HepG2 (cell line): ENCODE results near the gene TBC1D20. TPM values are rescaled to one million over a fixed set of nuclear protein-coding genes. Genes with fewer than 3 reads are reported as not detected.

Source experiments
- CSRNP2 ChIP-seq: sonication (generic); formaldehyde crosslinking; conservative IDR thresholded peaks from 2 replicates; pipeline ENCODE4 v1.8.0; 2022; ENCODE audit warnings: low read depth, missing genetic modification reagents
- MAF1 ChIP-seq: sonication (generic); formaldehyde crosslinking; IDR thresholded peaks from 2 replicates; pipeline ENCODE4 v1.5.0; 2020; ENCODE audit warnings: missing genetic modification reagents, borderline replicate concordance
- MED1 ChIP-seq: sonication (generic); formaldehyde crosslinking; IDR thresholded peaks from 2 replicates; pipeline ENCODE4 v1.4.0; 2020; ENCODE audit warnings: missing genetic modification reagents
- MEF2D ChIP-seq: sonication (generic); formaldehyde crosslinking; IDR thresholded peaks from 2 replicates; pipeline ENCODE4 v1.5.1; 2020; ENCODE audit warnings: mild to moderate bottlenecking, missing genetic modification reagents
- NFIB ChIP-seq: sonication (generic); formaldehyde crosslinking; IDR thresholded peaks from 2 replicates; pipeline ENCODE4 v1.9.0; 2021; ENCODE audit warnings: missing genetic modification reagents, mild to moderate bottlenecking, borderline replicate concordance
- RAD21 ChIP-seq: fragments of 450-650 bp; formaldehyde crosslinking; IDR thresholded peaks from 2 replicates; pipeline ENCODE4 v1.5.0; 2020; ENCODE audit warnings: mild to moderate bottlenecking
- RXRA ChIP-seq: sonication (generic); formaldehyde crosslinking; IDR thresholded peaks from 2 replicates; pipeline ENCODE4 v1.5.1; 2020; ENCODE audit warnings: missing genetic modification reagents
- ZBTB21 ChIP-seq: sonication (generic); formaldehyde crosslinking; IDR thresholded peaks from 2 replicates; pipeline ENCODE4 v1.4.0; 2020; ENCODE audit warnings: missing genetic modification reagents
- ZNF274 ChIP-seq: sonication (generic); formaldehyde crosslinking; IDR thresholded peaks from 2 replicates; pipeline ENCODE4 v1.5.1; 2020; ENCODE audit warnings: mild to moderate bottlenecking, missing genetic modification reagents
- ZNF556 ChIP-seq: sonication (generic); formaldehyde crosslinking; IDR thresholded peaks from 2 replicates; pipeline ENCODE4 v1.4.0; 2020; ENCODE audit warnings: mild to moderate bottlenecking, missing genetic modification reagents, borderline replicate concordance
- ZNF569 ChIP-seq: sonication (generic); formaldehyde crosslinking; IDR thresholded peaks from 2 replicates; pipeline ENCODE4 v1.5.0; 2020; ENCODE audit warnings: mild to moderate bottlenecking, missing genetic modification reagents, moderate library complexity, borderline replicate concordance
- ZSCAN21 ChIP-seq: sonication (generic); formaldehyde crosslinking; IDR thresholded peaks from 2 replicates; pipeline ENCODE4 v1.8.0; 2022; ENCODE audit warnings: mild to moderate bottlenecking, missing genetic modification reagents, moderate library complexity, borderline replicate concordance
- ZZZ3 ChIP-seq: sonication (generic); formaldehyde crosslinking; IDR thresholded peaks from 2 replicates; pipeline ENCODE4 v1.4.0; 2020; ENCODE audit warnings: missing genetic modification reagents, mild to moderate bottlenecking, borderline replicate concordance
- polyA plus RNA-seq, 8 experiments: library from polyadenylated mRNA; depleted of rRNA in 3 of 8; stranded (reverse) in 7 of 8; unstranded in 1 of 8; fragments of >200 nt; fragmentation: Illumina TruSeq in 4 of 8; extraction: Trizol in 4 of 8; gene quantifications; 2 replicates each; pipeline versions ENCODE4 v1.2.1 to v1.2.3, GENCODE V29; 2011 to 2016; ENCODE audit warnings: low read depth in 4 of 8, missing spikeins in 1 of 8, mixed read lengths in 1 of 8; ENCODE audit not compliant: insufficient read depth in 1 of 8
- total RNA-seq, 5 experiments: library from RNA; depleted of rRNA; stranded (reverse); fragments of >200 nt; fragmentation: Illumina TruSeq; extraction: Trizol; gene quantifications; 2 replicates each; pipeline ENCODE4 v1.2.3, GENCODE V29; 2016; ENCODE audit warnings: low read depth in 1 of 5
- TF ChIP-seq, protein P1 (sequence below): sonication (generic); formaldehyde crosslinking; IDR thresholded peaks from 2 replicates; pipeline ENCODE4 v1.5.0; 2020; ENCODE audit warnings: missing genetic modification reagents, mild to moderate bottlenecking, borderline replicate concordance
- TF ChIP-seq, protein P2 (sequence below): sonication (generic); formaldehyde crosslinking; IDR thresholded peaks from 2 replicates; pipeline ENCODE4; 2020; ENCODE audit warnings: missing genetic modification reagents, mild to moderate bottlenecking, borderline replicate concordance
- TF ChIP-seq, protein P3 (sequence below): sonication (generic); formaldehyde crosslinking; IDR thresholded peaks from 2 replicates; pipeline ENCODE4 v1.5.0; 2020; ENCODE audit warnings: missing genetic modification reagents
- TF ChIP-seq, protein P4 (sequence below): IDR thresholded peaks from 2 replicates; pipeline ENCODE4 v1.6.1; 2016

Gene TBC1D20
- total and polyA plus RNA-seq, 2 of the 13 experiments (the other 11 are each of a cell fraction or from before 2014, with no cell fraction given) = 36.6 to 47.1 TPM

DNA sequence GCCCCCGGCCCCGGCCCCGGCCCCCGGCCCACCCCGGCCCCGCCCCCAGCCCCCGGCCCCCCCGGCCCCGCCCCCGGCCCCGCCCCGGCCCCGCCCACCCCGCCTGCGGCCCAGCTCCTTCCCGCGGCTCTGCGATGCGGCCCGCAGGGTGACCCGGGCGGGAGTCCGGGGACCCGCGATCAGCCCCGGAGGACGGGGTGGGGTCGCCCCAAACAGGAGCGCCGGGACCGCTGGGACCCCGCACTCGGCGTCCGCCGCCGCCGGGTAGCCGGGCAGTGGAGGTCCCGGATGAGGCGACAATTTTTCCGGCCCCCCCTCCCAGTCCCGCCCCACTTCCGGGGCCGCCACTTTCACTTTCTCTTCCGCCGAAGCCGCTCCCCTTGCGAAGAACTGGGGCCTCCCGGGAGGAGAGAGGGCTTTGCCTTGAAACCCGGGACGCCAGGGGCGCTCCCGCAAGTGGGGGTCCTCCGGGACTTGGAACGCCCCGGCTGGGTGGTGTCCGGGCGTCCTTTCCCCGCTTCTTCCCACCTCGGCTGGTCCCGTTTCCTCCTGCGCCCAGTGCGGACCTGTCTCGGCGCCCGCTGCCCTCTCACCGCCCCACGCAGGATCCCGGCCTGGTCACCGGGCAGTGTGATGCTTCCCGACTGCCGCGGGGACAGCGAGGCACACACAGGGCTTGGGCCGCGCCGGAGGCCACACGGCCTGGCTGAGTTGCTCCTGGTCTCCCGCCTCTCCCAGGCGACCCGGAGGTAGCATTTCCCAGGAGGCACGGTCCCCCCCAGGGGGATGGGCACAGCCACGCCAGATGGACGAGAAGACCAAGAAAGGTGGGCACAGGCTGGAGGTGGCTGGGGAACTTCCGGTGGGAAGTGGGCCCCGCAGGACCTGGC is 54.1 kb downstream of the TBC1D20 start, which contains the start of gene RBCK1 (continued):
- TF ChIP-seq, protein P1, sequence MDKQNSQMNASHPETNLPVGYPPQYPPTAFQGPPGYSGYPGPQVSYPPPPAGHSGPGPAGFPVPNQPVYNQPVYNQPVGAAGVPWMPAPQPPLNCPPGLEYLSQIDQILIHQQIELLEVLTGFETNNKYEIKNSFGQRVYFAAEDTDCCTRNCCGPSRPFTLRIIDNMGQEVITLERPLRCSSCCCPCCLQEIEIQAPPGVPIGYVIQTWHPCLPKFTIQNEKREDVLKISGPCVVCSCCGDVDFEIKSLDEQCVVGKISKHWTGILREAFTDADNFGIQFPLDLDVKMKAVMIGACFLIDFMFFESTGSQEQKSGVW (CRISPR knock-in tag) = no peak
- 0 out of 2 replicates have a peak, but pooled peaks have one; percentile 40 for TF ChIP-seq ZNF569 (CRISPR knock-in tag)
- no peak for TF ChIP-seq ZZZ3 (CRISPR knock-in tag)
- no peak; the same call in 1 of the 2 replicates for TF ChIP-seq ZBTB21 (CRISPR knock-in tag)
- TF ChIP-seq NFIB (CRISPR knock-in tag) = no peak
- 0 out of 2 replicates have a peak, but pooled peaks have one; percentile 17 for TF ChIP-seq MAF1 (CRISPR knock-in tag)
- 0 out of 2 replicates have a peak, but pooled peaks have one; percentile 71 for TF ChIP-seq ZSCAN21 (CRISPR knock-in tag)
- TF ChIP-seq RXRA = peak; percentile 76; the same call in 1 of the 2 replicates
- peak; percentile 71 for TF ChIP-seq MEF2D (CRISPR knock-in tag)
- no peak for TF ChIP-seq CSRNP2 (CRISPR knock-in tag)
- TF ChIP-seq MED1 (CRISPR knock-in tag) = peak; percentile 64
- TF ChIP-seq, protein P2, sequence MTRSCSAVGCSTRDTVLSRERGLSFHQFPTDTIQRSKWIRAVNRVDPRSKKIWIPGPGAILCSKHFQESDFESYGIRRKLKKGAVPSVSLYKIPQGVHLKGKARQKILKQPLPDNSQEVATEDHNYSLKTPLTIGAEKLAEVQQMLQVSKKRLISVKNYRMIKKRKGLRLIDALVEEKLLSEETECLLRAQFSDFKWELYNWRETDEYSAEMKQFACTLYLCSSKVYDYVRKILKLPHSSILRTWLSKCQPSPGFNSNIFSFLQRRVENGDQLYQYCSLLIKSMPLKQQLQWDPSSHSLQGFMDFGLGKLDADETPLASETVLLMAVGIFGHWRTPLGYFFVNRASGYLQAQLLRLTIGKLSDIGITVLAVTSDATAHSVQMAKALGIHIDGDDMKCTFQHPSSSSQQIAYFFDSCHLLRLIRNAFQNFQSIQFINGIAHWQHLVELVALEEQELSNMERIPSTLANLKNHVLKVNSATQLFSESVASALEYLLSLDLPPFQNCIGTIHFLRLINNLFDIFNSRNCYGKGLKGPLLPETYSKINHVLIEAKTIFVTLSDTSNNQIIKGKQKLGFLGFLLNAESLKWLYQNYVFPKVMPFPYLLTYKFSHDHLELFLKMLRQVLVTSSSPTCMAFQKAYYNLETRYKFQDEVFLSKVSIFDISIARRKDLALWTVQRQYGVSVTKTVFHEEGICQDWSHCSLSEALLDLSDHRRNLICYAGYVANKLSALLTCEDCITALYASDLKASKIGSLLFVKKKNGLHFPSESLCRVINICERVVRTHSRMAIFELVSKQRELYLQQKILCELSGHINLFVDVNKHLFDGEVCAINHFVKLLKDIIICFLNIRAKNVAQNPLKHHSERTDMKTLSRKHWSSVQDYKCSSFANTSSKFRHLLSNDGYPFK = peak; percentile 93
- TF ChIP-seq, protein P3, sequence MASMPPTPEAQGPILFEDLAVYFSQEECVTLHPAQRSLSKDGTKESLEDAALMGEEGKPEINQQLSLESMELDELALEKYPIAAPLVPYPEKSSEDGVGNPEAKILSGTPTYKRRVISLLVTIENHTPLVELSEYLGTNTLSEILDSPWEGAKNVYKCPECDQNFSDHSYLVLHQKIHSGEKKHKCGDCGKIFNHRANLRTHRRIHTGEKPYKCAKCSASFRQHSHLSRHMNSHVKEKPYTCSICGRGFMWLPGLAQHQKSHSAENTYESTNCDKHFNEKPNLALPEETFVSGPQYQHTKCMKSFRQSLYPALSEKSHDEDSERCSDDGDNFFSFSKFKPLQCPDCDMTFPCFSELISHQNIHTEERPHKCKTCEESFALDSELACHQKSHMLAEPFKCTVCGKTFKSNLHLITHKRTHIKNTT (CRISPR knock-in tag) = no peak
- TF ChIP-seq RAD21 = peak; percentile 49
- TF ChIP-seq, protein P4, sequence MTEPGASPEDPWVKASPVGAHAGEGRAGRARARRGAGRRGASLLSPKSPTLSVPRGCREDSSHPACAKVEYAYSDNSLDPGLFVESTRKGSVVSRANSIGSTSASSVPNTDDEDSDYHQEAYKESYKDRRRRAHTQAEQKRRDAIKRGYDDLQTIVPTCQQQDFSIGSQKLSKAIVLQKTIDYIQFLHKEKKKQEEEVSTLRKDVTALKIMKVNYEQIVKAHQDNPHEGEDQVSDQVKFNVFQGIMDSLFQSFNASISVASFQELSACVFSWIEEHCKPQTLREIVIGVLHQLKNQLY (CRISPR knock-in tag) = no peak
- TF ChIP-seq ZNF274 = peak; percentile 98
- TF ChIP-seq ZNF556 (CRISPR knock-in tag) = no peak; the same call in 1 of the 2 replicates
